B cell (primary cell): ENCODE measurements around the gene NGEF. TPM values are rescaled to one million over a fixed set of nuclear protein-coding genes. Genes with fewer than 3 reads are reported as not detected.

ENCODE experiments used
- ATAC-seq: fragments of 200-7000 bp; cut with Tn5 transposase; one replicate; pipeline ENCODE4 v1.10.0; 2021; ENCODE audit warnings: low read depth, mild to moderate bottlenecking, moderate number of reproducible peaks, moderate library complexity
- CTCF ChIA-PET: fragments of 350-600 bp; sonication (Branson Sonifier 250); formaldehyde crosslinking; loops from one replicate; lab custom pipeline; 2021; ENCODE audit warnings: antibody characterized with exemption, inconsistent platforms; lab: Charles Lee
- POLR2A ChIA-PET: fragments of 350-600 bp; sonication (Branson Sonifier 250); formaldehyde crosslinking; loops from one replicate; lab custom pipeline; 2021; ENCODE audit warnings: antibody characterized with exemption; lab: Charles Lee
- DNase-seq: peaks from one replicate; pipeline ENCODE4 v3.0.0; 2013
- H2AFZ ChIP-seq: 2 replicates; pipeline ENCODE4 v1.6.1; 2012; ENCODE audit warnings: mild to moderate bottlenecking, low read depth, low read length; ENCODE audit not compliant: insufficient read depth, poor library complexity, severe bottlenecking
- H3K27ac ChIP-seq, 2 donors: 1 replicate in 1 of 2; 2 replicates in 1 of 2; pipeline ENCODE4 v1.5.1; 2012 to 2013; ENCODE audit warnings: low read length in 2 of 2, mild to moderate bottlenecking in 2 of 2, moderate library complexity in 1 of 2
- H3K27me3 ChIP-seq, 4 experiments: fragments of 200-600 bp in 1 of 4; sonication (generic) in 1 of 4; replicated peaks in 1 of 4; 1 replicate in 2 of 4; 2 replicates in 2 of 4; pipeline versions ENCODE4 v1.6.1 to v1.7.0; 2013 to 2016; ENCODE audit warnings: low read length in 3 of 4, mild to moderate bottlenecking in 2 of 4, mixed read lengths in 1 of 4, moderate library complexity in 1 of 4; ENCODE audit not compliant: insufficient read depth in 4 of 4, control insufficient read depth in 3 of 4; ENCODE audit errors: control extremely low read depth in 1 of 4
- H3K36me3 ChIP-seq, 2 experiments: replicated peaks in 1 of 2; 1 replicate in 1 of 2; 2 replicates in 1 of 2; pipeline versions ENCODE4 v1.6.1 to v1.7.1; 2013; ENCODE audit warnings: low read length in 1 of 2; ENCODE audit not compliant: insufficient read depth in 2 of 2, control insufficient read depth in 1 of 2; ENCODE audit errors: control extremely low read depth in 1 of 2, extremely low read depth in 1 of 2
- H3K4me1 ChIP-seq, 2 donors: fragments of 200-600 bp in 1 of 2; sonication (generic) in 1 of 2; 1 replicate in 1 of 2; 2 replicates in 1 of 2; pipeline versions ENCODE4 v1.5.1 to v1.6.1; 2013 to 2017; ENCODE audit warnings: low read length in 2 of 2; ENCODE audit not compliant: control insufficient read depth in 2 of 2, insufficient read depth in 2 of 2
- H3K4me2 ChIP-seq: replicated peaks from 2 replicates; pipeline ENCODE3; 2012; ENCODE audit warnings: mild to moderate bottlenecking, low read depth, low read length; ENCODE audit not compliant: poor library complexity, severe bottlenecking
- H3K4me3 ChIP-seq, 5 experiments: fragments of 200-600 bp in 1 of 5; sonication (generic) in 1 of 5; 1 replicate in 3 of 5; 2 replicates in 2 of 5; pipeline versions ENCODE4 v1.5.1 to v1.7.0; 2011 to 2016; ENCODE audit warnings: low read length in 4 of 5, mild to moderate bottlenecking in 4 of 5, low read depth in 2 of 5, control low read depth in 1 of 5, moderate library complexity in 1 of 5; ENCODE audit not compliant: insufficient read depth in 1 of 5; ENCODE audit errors: control extremely low read depth in 1 of 5, extremely low read depth in 1 of 5
- H3K79me2 ChIP-seq: fragments of 200-600 bp; sonication (generic); one replicate; pipeline ENCODE4 v1.6.0; 2016; ENCODE audit warnings: low read length; ENCODE audit not compliant: control insufficient read depth, insufficient read depth
- H3K9ac ChIP-seq: fragments of 200-600 bp; sonication (generic); 2 replicates; pipeline ENCODE4 v1.6.1; 2017; ENCODE audit warnings: mild to moderate bottlenecking, low read length, moderate library complexity
- H3K9me3 ChIP-seq, 3 donors: one replicate each; pipeline versions ENCODE4 v1.6.1 to v1.7.1; 2013; ENCODE audit warnings: low read length in 2 of 3; ENCODE audit not compliant: control insufficient read depth in 2 of 3, insufficient read depth in 1 of 3; ENCODE audit errors: control extremely low read depth in 1 of 3
- H4K20me1 ChIP-seq: 2 replicates; pipeline ENCODE4 v1.6.0; 2012; ENCODE audit warnings: mild to moderate bottlenecking, low read length; ENCODE audit not compliant: insufficient read depth, control insufficient read depth, poor library complexity, severe bottlenecking
- H3K27ac Mint-ChIP-seq: one replicate; pipeline ENCODE4 v1.8.0; 2021; ENCODE audit warnings: mixed read lengths
- H3K27me3 Mint-ChIP-seq: one replicate; pipeline ENCODE4 v1.8.0; 2021; ENCODE audit warnings: mixed read lengths
- H3K4me1 Mint-ChIP-seq: one replicate; pipeline ENCODE4 v1.8.0; 2021; ENCODE audit warnings: mixed read lengths
- H3K4me3 Mint-ChIP-seq: one replicate; pipeline ENCODE4 v1.8.0; 2021; ENCODE audit warnings: mixed read lengths
- H3K9me3 Mint-ChIP-seq: one replicate; pipeline ENCODE4 v1.8.0; 2022; ENCODE audit warnings: mixed read lengths; ENCODE audit not compliant: insufficient read depth
- EZH2 ChIP-seq: IDR thresholded peaks from 2 replicates; pipeline ENCODE4 v1.6.1; 2012; ENCODE audit warnings: borderline replicate concordance, low read depth, mild to moderate bottlenecking, moderate library complexity, low read length; ENCODE audit not compliant: insufficient read depth, poor library complexity, severe bottlenecking
- WGBS: methylation state at CpG from one replicate; pipeline ENCODE4 v1.1.5; 2013; ENCODE audit warnings: missing lambda C conversion rate; ENCODE audit not compliant: insufficient coverage; 5-methylcytosine and 5-hydroxymethylcytosine counted together
- intact Hi-C: fragments of 100-400 bp; cut with micrococcal nuclease; formaldehyde crosslinking; loops from one replicate; pipeline ENCODE4 v1.10.0; 2022
- polyA plus RNA-seq: library from polyadenylated mRNA; depleted of rRNA; stranded (reverse); fragments of >200 nt; gene quantifications from 2 replicates; pipeline ENCODE4 v1.2.3, GENCODE V29; 2012
- small RNA-seq: library from RNA; depleted of rRNA; stranded (forward); fragments of <200 nt; gene quantifications from one replicate; pipeline ENCODE3, GENCODE V24; 2012; ENCODE audit warnings: low replicate concordance, low read depth; ENCODE audit not compliant: insufficient read length
- total RNA-seq, 2 donors: library from RNA; stranded (reverse); fragments of 120-200 nt in 1 of 2; gene quantifications; 1 replicate in 1 of 2; 2 replicates in 1 of 2; pipeline versions ENCODE4 v1.2.3 to v1.2.4, GENCODE V29; 2013 to 2022
- TF ChIP-seq, protein P1 (sequence below): fragments of 200-600 bp; IDR thresholded peaks from one replicate; pipeline ENCODE4 v1.8.0; 2022; ENCODE audit warnings: antibody characterized with exemption, mild to moderate bottlenecking

The NGEF gene
- total and polyA plus RNA-seq, 2 donors (not counting 1 experiment from before 2014, with no cell fraction given), result not detected

DNA sequence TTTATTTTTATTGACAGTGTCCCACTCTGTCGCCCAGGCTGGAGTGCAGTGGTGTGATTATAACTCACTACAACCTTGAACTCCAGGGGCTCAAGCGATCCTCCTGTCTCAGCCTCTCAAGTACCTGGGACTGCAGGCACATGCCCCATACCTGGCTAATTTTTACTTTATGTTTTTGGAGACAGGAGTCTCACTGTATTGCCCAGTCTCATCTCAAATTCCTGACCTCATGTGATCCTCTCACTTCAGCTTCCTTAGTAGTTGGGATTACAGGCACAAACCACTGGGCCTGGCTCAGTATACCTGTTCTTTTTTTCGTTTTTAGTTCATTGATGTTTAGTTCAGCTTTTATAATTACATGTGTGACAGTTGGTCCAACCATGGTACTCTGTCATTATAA lies 183.1 kb downstream of the NGEF start:
- H3K9ac ChIP-seq, result no peak overlapping the region
- no peaks in the 10 kb centered on the region for H3K4me1 ChIP-seq
- CTCF ChIA-PET, result no interaction called here
- no peak overlapping the region for H3K27ac ChIP-seq
- TF ChIP-seq, protein P1, sequence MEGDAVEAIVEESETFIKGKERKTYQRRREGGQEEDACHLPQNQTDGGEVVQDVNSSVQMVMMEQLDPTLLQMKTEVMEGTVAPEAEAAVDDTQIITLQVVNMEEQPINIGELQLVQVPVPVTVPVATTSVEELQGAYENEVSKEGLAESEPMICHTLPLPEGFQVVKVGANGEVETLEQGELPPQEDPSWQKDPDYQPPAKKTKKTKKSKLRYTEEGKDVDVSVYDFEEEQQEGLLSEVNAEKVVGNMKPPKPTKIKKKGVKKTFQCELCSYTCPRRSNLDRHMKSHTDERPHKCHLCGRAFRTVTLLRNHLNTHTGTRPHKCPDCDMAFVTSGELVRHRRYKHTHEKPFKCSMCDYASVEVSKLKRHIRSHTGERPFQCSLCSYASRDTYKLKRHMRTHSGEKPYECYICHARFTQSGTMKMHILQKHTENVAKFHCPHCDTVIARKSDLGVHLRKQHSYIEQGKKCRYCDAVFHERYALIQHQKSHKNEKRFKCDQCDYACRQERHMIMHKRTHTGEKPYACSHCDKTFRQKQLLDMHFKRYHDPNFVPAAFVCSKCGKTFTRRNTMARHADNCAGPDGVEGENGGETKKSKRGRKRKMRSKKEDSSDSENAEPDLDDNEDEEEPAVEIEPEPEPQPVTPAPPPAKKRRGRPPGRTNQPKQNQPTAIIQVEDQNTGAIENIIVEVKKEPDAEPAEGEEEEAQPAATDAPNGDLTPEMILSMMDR, result no peak
- no peak for TF ChIP-seq EZH2
- POLR2A ChIA-PET, result no interaction called here
- Mint-ChIP-seq H3K27me3 (no peaks in the 10 kb centered on the region), H3K9me3 (no peaks in the 10 kb centered on the region), H3K4me1 (no peaks in the 10 kb centered on the region), H3K4me3 (no peak overlapping the region), H3K27ac (no peak overlapping the region)
- peaks cover 19% of the 10 kb centered on the region for H3K79me2 ChIP-seq
- intact Hi-C loops, result no loop called here
- ATAC-seq (no peak), DNase-seq (no peak)
- no peak overlapping the region for H2AFZ ChIP-seq
- H3K4me2 ChIP-seq, result no peak overlapping the region
- no peaks in the 10 kb centered on the region for H4K20me1 ChIP-seq
- no peak overlapping the region for H3K4me3 ChIP-seq
- no peaks in the 10 kb centered on the region for H3K9me3 ChIP-seq
- H3K36me3 ChIP-seq, result peaks cover 2 to 65% of the 10 kb centered on the region in 2 experiments
- H3K27me3 ChIP-seq, result no peaks in the 10 kb centered on the region
- no CpG with 5 or more reads among the region's 3 CpGs for whole genome bisulfite sequencing

Small RNA genes within 50 kb of the gene (small RNA-seq; reads per million reads assigned to genes)
- not detected for gene RF00019

Other genes starting within 250 kb of the NGEF start
- not detected in 2 replicates for gene KCNJ13, start 236.7 kb downstream of the NGEF start, total RNA-seq
- gene KCNJ13, start 236.7 kb downstream of the NGEF start, polyA plus RNA-seq, result not detected in 2 replicates
- 0.94 and 2.2 TPM in 2 replicates for gene SNORC, start 143.0 kb downstream of the NGEF start, total RNA-seq
- 0.91 and 1.5 TPM in 2 replicates for gene SNORC, start 143.0 kb downstream of the NGEF start, polyA plus RNA-seq
- gene NEU2, start 19.4 kb upstream of the NGEF start, total RNA-seq, result not detected in 2 replicates
- not detected in 2 replicates for gene NEU2, start 19.4 kb upstream of the NGEF start, polyA plus RNA-seq
- gene INPP5D, start 47.1 kb upstream of the NGEF start, total RNA-seq, result 444 and 466 TPM in 2 replicates
- 144 and 152 TPM in 2 replicates for gene INPP5D, start 47.1 kb upstream of the NGEF start, polyA plus RNA-seq
- 69.9 TPM in 2 replicates for gene ATG16L1, start 238.4 kb upstream of the NGEF start, total RNA-seq
- 25.7 and 40.5 TPM in 2 replicates for gene ATG16L1, start 238.4 kb upstream of the NGEF start, polyA plus RNA-seq